Dendritic cell treated with granulocyte-macrophage colony-stimulating factor and Interleukin-4, amounts not matched to agents 40 ng/mL and 50 ng/mL, for 4 days (primary cell): ENCODE data around the gene SAMD13.
A peak's percentile ranks its signal among the peaks of the same experiment; 100 is the strongest.

Source experiments
- H3K27ac Mint-ChIP-seq: one replicate; pipeline ENCODE4 v1.8.0; 2022; ENCODE audit warnings: mild to moderate bottlenecking, mixed read lengths
- H3K27me3 Mint-ChIP-seq: one replicate; pipeline ENCODE4 v1.8.0; 2022; ENCODE audit warnings: mild to moderate bottlenecking, mixed read lengths
- H3K36me3 Mint-ChIP-seq: one replicate; pipeline ENCODE4 v1.8.0; 2022; ENCODE audit warnings: low read depth, mixed read lengths
- H3K4me1 Mint-ChIP-seq: one replicate; pipeline ENCODE4 v1.8.0; 2022; ENCODE audit warnings: low read depth, mixed read lengths
- H3K4me3 Mint-ChIP-seq: one replicate; pipeline ENCODE4 v1.8.0; 2022; ENCODE audit warnings: mild to moderate bottlenecking, moderate library complexity, mixed read lengths
- H3K9me3 Mint-ChIP-seq: one replicate; pipeline ENCODE4 v1.8.0; 2022; ENCODE audit warnings: mixed read lengths
- intact Hi-C: fragments of 100-400 bp; cut with micrococcal nuclease; formaldehyde crosslinking; loops from one replicate; pipeline ENCODE4 v1.15.0; 2022

SAMD13 gene

GRCh38 chr1:84376000-84376910 lies 74.7 kb downstream of the SAMD13 start:
- no peak overlapping the region for H3K27ac Mint-ChIP-seq
- no peak overlapping the region for H3K4me3 Mint-ChIP-seq
- H3K9me3 Mint-ChIP-seq = no peaks in the 10 kb centered on the region
- no peaks in the 10 kb centered on the region for H3K36me3 Mint-ChIP-seq
- H3K27me3 Mint-ChIP-seq = no peaks in the 10 kb centered on the region
- peaks cover 11% of the 10 kb centered on the region for H3K4me1 Mint-ChIP-seq
- intact Hi-C loops = no loop called here

- Mint-ChIP-seq H3K27me3 (no peaks in the 10 kb centered on the region), H3K4me3 (no peak overlapping the region), H3K4me1 (peaks cover 11% of the 10 kb centered on the region), H3K36me3 (no peaks in the 10 kb centered on the region), H3K9me3 (no peaks in the 10 kb centered on the region), H3K27ac (no peak overlapping the region)
- intact Hi-C loops = no loop called here
Measured at GRCh38 chr1:84377480-84378095, 76.1 kb downstream of the SAMD13 start.

DNA sequence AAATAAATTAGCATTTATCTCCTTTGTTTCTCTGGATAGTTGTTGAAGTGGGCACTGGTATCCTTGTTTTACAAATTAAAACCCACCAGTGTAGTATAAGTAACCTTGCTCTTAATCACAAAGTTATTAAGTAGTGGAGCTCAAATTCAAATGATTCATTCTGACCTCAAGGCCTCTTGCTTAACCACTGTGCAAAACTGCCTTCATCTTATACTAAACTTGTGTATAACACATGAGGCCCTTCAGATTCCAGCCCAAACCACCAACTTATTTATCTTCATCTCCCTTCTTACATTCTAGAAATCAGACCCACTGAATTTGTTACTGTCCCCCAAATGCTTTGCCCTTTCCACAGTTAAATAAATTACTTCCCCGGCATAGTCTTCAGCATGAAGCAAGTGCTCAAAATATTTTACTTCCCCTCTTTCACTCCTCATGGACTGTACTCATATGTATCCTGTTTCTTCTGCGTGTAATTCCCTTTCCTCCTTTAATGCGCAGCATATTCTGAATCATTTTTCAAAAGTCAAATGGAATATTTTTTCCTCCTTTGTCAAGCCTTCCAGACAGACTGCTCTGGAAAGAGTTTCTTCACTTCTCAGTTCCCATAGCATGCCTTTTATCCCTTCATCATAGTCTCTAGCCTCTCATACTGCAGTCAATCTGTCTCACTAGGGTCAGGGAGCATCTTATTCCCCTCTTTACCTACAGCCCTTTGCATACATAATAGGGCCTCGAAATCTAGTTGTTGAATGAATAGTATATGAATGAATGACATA lies 77.8 kb downstream of the SAMD13 start:
- H3K27ac Mint-ChIP-seq = no peak overlapping the region
- H3K4me1 Mint-ChIP-seq = peaks cover 5% of the 10 kb centered on the region
- no peaks in the 10 kb centered on the region for H3K27me3 Mint-ChIP-seq
- no peaks in the 10 kb centered on the region for H3K9me3 Mint-ChIP-seq
- no peak overlapping the region for H3K4me3 Mint-ChIP-seq
- intact Hi-C loops = no loop called here
- no peaks in the 10 kb centered on the region for H3K36me3 Mint-ChIP-seq

GRCh38 chr1:84379917-84380180 lies 78.3 kb downstream of the SAMD13 start:
- no peaks in the 10 kb centered on the region for H3K36me3 Mint-ChIP-seq
- intact Hi-C loops = no loop called here
- no peaks in the 10 kb centered on the region for H3K27me3 Mint-ChIP-seq
- H3K4me1 Mint-ChIP-seq = peaks cover 5% of the 10 kb centered on the region
- no peaks in the 10 kb centered on the region for H3K9me3 Mint-ChIP-seq
- no peak overlapping the region for H3K27ac Mint-ChIP-seq
- H3K4me3 Mint-ChIP-seq = no peak overlapping the region

DNA sequence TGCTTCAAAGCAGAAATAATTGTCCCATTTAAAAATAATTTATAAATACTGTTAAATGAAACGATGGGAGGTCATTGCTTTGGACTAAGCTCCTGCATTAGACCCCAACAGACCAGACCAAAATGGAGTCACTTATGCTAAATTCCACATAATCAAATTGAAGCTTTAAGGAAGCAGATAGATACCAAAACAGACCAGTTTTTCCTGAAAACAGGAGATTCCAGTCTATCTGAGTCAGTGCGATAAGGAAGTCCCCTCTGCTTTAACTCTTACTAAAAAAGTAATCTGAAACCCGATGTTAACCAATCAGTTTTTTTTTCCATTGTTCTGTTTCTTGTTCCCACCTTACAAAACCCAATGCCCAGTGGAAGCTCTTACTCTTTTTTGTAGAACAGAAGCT lies 80.6 kb downstream of the SAMD13 start:
- Mint-ChIP-seq H3K27me3 (no peaks in the 10 kb centered on the region), H3K27ac (no peak overlapping the region), H3K36me3 (no peaks in the 10 kb centered on the region), H3K4me3 (no peak overlapping the region), H3K9me3 (no peaks in the 10 kb centered on the region), H3K4me1 (peaks cover 10% of the 10 kb centered on the region)
- intact Hi-C loops = no loop called here

DNA sequence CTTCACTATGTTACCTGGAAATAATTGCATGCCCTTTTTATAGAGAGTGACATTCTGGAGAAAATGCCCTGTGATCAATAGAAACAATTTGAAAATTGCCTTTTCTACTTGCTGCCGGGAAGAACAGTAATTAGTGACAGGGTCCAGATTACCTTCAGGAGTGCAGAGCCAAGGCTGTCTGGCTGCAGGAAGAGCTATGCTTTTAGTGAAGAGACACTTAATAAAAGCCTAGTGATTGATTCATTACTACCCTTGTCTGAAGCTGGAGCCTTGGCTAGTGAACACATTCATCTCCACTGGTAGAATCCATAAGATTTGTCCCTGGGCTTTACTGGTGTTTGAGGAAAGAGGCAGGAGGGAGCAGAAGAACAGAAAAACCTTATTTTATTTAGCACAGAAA lies 83.8 kb downstream of the SAMD13 start:
- intact Hi-C loops = loop anchor here (5.0 kb wide), 1 partner anchor 37 kb away; no protein-coding TSS in a partner anchor
- no peaks in the 10 kb centered on the region for H3K9me3 Mint-ChIP-seq
- no peak overlapping the region for H3K27ac Mint-ChIP-seq
- H3K4me1 Mint-ChIP-seq = peaks cover 35% of the 10 kb centered on the region
- H3K36me3 Mint-ChIP-seq = no peaks in the 10 kb centered on the region
- H3K4me3 Mint-ChIP-seq = no peak overlapping the region
- no peaks in the 10 kb centered on the region for H3K27me3 Mint-ChIP-seq

- H3K36me3 Mint-ChIP-seq = no peaks in the 10 kb centered on the region
- no peak overlapping the region for H3K4me3 Mint-ChIP-seq
- no peaks in the 10 kb centered on the region for H3K9me3 Mint-ChIP-seq
- peaks cover 35% of the 10 kb centered on the region for H3K4me1 Mint-ChIP-seq
- intact Hi-C loops = loop anchor here (5.0 kb wide), 1 partner anchor 35 kb away; no protein-coding TSS in a partner anchor
- H3K27ac Mint-ChIP-seq = peak overlapping the region; percentile 18
- H3K27me3 Mint-ChIP-seq = no peaks in the 10 kb centered on the region
Measured at GRCh38 chr1:84386716-84387479, 85.4 kb downstream of the SAMD13 start.

- intact Hi-C loops = loop anchor here (5.0 kb wide), 1 partner anchor 35 kb away; no protein-coding TSS in a partner anchor
- Mint-ChIP-seq H3K27ac (peak overlapping the region; percentile 18), H3K36me3 (no peaks in the 10 kb centered on the region), H3K9me3 (no peaks in the 10 kb centered on the region), H3K4me1 (peaks cover 35% of the 10 kb centered on the region), H3K27me3 (no peaks in the 10 kb centered on the region), H3K4me3 (no peak overlapping the region)
Measured at GRCh38 chr1:84387480-84388163, 86.1 kb downstream of the SAMD13 start.

GRCh38 chr1:84390226-84390625 lies 88.7 kb downstream of the SAMD13 start:
- Mint-ChIP-seq H3K27me3 (peaks cover 1% of the 10 kb centered on the region), H3K4me1 (peaks cover 35% of the 10 kb centered on the region), H3K27ac (peak overlapping the region; percentile 22), H3K4me3 (no peak overlapping the region), H3K36me3 (no peaks in the 10 kb centered on the region), H3K9me3 (no peaks in the 10 kb centered on the region)
- intact Hi-C loops = loop anchor here (10.0 kb wide), 1 partner anchor 115 kb away; no protein-coding TSS in a partner anchor

DNA sequence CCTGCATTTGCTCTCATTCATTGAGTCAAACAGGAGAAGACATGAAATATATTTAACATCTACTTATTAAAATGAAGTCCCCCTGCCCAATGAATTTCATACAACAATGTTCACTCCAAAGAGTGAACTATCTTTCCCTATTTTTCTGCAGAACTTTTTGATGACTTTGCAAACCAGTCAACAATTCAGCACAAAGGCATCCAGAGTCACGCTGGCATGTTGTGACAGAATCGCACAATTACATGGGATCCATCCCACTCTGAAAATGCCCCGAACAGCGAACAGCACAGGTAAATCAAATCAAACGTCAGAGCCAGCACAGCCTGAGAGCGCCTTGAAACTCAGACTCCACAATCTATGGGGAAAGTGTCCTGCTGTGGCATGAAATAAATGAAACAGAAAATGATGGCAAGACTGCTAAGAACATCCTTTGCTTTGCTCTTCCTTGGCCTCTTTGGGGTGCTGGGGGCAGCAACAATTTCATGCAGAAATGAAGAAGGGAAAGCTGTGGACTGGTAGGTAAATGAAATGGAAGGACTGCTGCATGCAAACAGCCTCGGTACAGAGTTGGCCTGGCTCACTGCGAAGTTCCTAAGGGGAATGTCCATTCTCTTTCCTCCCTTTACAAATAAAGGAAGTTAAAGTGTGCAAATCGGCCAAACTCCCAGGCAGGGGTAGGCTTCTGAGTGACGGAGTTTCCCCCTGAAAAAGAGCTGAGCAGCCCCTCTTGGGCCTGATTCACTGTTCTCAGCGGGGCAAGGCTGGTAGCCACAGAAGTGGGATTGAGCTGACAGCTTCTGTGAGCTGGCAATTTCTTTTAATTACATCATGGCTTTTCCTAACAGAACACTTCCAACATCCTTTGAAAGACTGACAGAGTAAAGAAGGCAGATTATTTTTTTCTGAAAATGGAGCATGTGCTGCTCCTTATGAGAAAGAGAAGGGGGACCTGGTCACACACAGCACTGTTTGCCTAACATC lies 97.0 kb downstream of the SAMD13 start, which contains the start of gene DNASE2B:
TSS of gene DNASE2B (plus strand) at position 310 of the 981 bp plus-strand sequence. CDS start at position 391, 81 bp downstream.
- Mint-ChIP-seq H3K27me3 (peaks cover 1% of the 10 kb centered on the region), H3K4me3 (no peak within 1 kb of the TSS), H3K9me3 (no peaks in the 10 kb centered on the region), H3K27ac (no peak within 1 kb of the TSS), H3K4me1 (peaks cover 6% of the 10 kb centered on the region), H3K36me3 (no peaks in the 10 kb centered on the region)
- intact Hi-C loops = loop anchor here (10.0 kb wide), 1 partner anchor 124 kb away; no protein-coding TSS in a partner anchor
